ENCODE measurements around the gene ANAPC7. TPM values are rescaled to one million over a fixed set of nuclear protein-coding genes. Genes with fewer than 3 reads are reported as not detected.
"Not testable (repeated sequence)": the region's sequence is repeated elsewhere in the genome, so short reads cannot be mapped to it uniquely, and the experiment has no call there.

Gene ANAPC7
- polyA plus RNA-seq, 1 of the 3 experiments (the other 2 are of a cell fraction): 58.9 TPM

GRCh38 chr12:110358384-110359097 is 45.0 kb downstream of the ANAPC7 start:
- H3K4me3 ChIP-seq (ENCODE audit: low read depth in 2 of 2, low read length in 1 of 2); H3K9me2 ChIP-seq; POLR2A ChIA-PET; H4K20me1 ChIP-seq (ENCODE audit: insufficient read depth); H3K27ac ChIP-seq (ENCODE audit: low read depth in 2 of 2, low read length in 1 of 2); H2AFZ ChIP-seq (ENCODE audit: low read depth); H3K9me3 ChIP-seq; H3K79me2 ChIP-seq (ENCODE audit: insufficient read depth); H3K4me2 ChIP-seq; H3K9ac ChIP-seq; H3K4me1 ChIP-seq (ENCODE audit: control insufficient read depth in 1 of 2, insufficient read depth in 2 of 2, low read depth in 1 of 2, low read length in 1 of 2); H3K36me3 ChIP-seq (replicated peaks in 1 of 2; ENCODE audit: control insufficient read depth in 1 of 2, insufficient read depth in 2 of 2, low read length in 1 of 2); H3K27me3 ChIP-seq (ENCODE audit: insufficient read depth); DNase-seq: not testable (repeated sequence)
- CTCF ChIA-PET: interaction anchor here (0.7 to 3.9 kb wide), 5 partner anchors 8 to 73 kb away, joined by 3 to 15 read pairs (median 3); no protein-coding TSS in a partner anchor
- H3F3A ChIP-seq (replicated peaks; ENCODE audit: insufficient read depth): peaks cover 21% of the 10 kb centered on the region
- TF ChIP-seq, protein P1, sequence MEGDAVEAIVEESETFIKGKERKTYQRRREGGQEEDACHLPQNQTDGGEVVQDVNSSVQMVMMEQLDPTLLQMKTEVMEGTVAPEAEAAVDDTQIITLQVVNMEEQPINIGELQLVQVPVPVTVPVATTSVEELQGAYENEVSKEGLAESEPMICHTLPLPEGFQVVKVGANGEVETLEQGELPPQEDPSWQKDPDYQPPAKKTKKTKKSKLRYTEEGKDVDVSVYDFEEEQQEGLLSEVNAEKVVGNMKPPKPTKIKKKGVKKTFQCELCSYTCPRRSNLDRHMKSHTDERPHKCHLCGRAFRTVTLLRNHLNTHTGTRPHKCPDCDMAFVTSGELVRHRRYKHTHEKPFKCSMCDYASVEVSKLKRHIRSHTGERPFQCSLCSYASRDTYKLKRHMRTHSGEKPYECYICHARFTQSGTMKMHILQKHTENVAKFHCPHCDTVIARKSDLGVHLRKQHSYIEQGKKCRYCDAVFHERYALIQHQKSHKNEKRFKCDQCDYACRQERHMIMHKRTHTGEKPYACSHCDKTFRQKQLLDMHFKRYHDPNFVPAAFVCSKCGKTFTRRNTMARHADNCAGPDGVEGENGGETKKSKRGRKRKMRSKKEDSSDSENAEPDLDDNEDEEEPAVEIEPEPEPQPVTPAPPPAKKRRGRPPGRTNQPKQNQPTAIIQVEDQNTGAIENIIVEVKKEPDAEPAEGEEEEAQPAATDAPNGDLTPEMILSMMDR (IDR thresholded peaks at IDR 0.05): peak; percentile 49
- WGBS (ENCODE audit: low lambda C conversion rate): 87% methylated on average over 8 of the region's 8 CpGs

DNA sequence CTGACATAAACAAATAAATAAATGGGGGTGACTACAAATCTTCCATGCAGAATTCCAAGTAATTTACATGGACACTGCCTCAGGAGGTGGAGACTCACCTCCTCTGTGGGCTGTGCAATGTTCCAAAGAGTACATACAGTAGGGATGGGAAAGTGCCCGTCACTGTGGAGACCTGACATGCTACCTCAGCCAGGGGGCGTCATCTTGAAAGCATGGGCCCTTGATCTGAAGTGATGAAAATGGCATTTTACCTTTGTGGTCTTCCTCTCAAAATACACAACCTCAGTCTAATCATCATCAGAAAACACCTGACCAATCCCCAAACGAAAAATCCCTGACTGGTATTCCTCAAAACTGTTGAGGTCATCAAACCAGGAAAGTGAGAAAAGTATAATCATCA is 48.4 kb downstream of the ANAPC7 start:
- peak; percentile 48 for DNase-seq
- 65% methylated on average over 3 of the region's 3 CpGs for WGBS (ENCODE audit: low lambda C conversion rate)

More for the DNA sequence above, 48.4 kb downstream of the ANAPC7 start:
- H3K4me3 ChIP-seq (ENCODE audit: low read depth in 2 of 2, low read length in 1 of 2): no peak overlapping the region; a peak in 1 of 4 replicates
- H3K9me2 ChIP-seq: no peaks in the 10 kb centered on the region
- H4K20me1 ChIP-seq (ENCODE audit: insufficient read depth): no peaks in the 10 kb centered on the region
- H3K79me2 ChIP-seq (ENCODE audit: insufficient read depth): no peaks in the 10 kb centered on the region
- H2AFZ ChIP-seq (ENCODE audit: low read depth): no peak overlapping the region
- no peak for TF ChIP-seq NRF1 (IDR thresholded peaks at IDR 0.05; ENCODE audit: low read depth, low read length)
- TF ChIP-seq, protein P2, sequence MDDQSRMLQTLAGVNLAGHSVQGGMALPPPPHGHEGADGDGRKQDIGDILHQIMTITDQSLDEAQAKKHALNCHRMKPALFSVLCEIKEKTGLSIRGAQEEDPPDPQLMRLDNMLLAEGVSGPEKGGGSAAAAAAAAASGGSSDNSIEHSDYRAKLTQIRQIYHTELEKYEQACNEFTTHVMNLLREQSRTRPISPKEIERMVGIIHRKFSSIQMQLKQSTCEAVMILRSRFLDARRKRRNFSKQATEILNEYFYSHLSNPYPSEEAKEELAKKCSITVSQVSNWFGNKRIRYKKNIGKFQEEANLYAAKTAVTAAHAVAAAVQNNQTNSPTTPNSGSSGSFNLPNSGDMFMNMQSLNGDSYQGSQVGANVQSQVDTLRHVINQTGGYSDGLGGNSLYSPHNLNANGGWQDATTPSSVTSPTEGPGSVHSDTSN (IDR thresholded peaks at IDR 0.05): no peak
- no peak for TF ChIP-seq GATA2 (CRISPR knock-in tag; IDR thresholded peaks at IDR 0.05)
- peak; percentile 37 for TF ChIP-seq RAD21 (IDR thresholded peaks at IDR 0.05; ENCODE audit: low read length)
- TF ChIP-seq CHD2 (IDR thresholded peaks at IDR 0.05; ENCODE audit: low read length, partially characterized antibody): no peak
- TF ChIP-seq, protein P1 (IDR thresholded peaks at IDR 0.05): peak; percentile 43
- TF ChIP-seq RCOR1 (IDR thresholded peaks at IDR 0.05; ENCODE audit: low read length): no peak
- TF ChIP-seq SMC3 (IDR thresholded peaks at IDR 0.05; ENCODE audit: low read depth, low read length): peak; percentile 16; the same call in 1 of the 2 replicates
- H3K27me3 ChIP-seq (ENCODE audit: insufficient read depth): no peaks in the 10 kb centered on the region
- H3K9me3 ChIP-seq: no peaks in the 10 kb centered on the region
- no peak overlapping the region for H3K9ac ChIP-seq
- H3K27ac ChIP-seq (ENCODE audit: low read depth in 2 of 2, low read length in 1 of 2): no peak overlapping the region
- no peak overlapping the region for H3K4me2 ChIP-seq
- H3K36me3 ChIP-seq (replicated peaks in 1 of 2; ENCODE audit: control insufficient read depth in 1 of 2, insufficient read depth in 2 of 2, low read length in 1 of 2): peaks cover 9 to 13% of the 10 kb centered on the region in 2 experiments
- POLR2A ChIA-PET: interaction anchor here (0.7 kb wide), 1 partner anchor 262 kb away, joined by 4 read pairs; no protein-coding TSS in a partner anchor
- CTCF ChIA-PET: no interaction called here
- peaks cover 26% of the 10 kb centered on the region for H3F3A ChIP-seq (replicated peaks; ENCODE audit: insufficient read depth)
- H3K4me1 ChIP-seq (ENCODE audit: control insufficient read depth in 1 of 2, insufficient read depth in 2 of 2, low read depth in 1 of 2, low read length in 1 of 2): no peaks in the 10 kb centered on the region

Data from SK-N-SH (cell line).